Measurements from ENCODE around the gene PRKCH.
A peak's percentile ranks its signal among the peaks of the same experiment; 100 is the strongest.

Gene PRKCH

GRCh38 chr14:61530296-61530695 is 208.9 kb downstream of the PRKCH start:
- H3K36me3 ChIP-seq (ENCODE audit: control insufficient read depth, insufficient read depth, low read length) = no peaks in the 10 kb centered on the region
- H3K9me3 ChIP-seq (ENCODE audit: control insufficient read depth, low read length) = no peaks in the 10 kb centered on the region
- H3K27ac ChIP-seq (ENCODE audit: low read depth, low read length, severe bottlenecking) = no peak overlapping the region
- H3K4me3 ChIP-seq (ENCODE audit: extremely low read depth, insufficient read depth, low read length, poor library complexity, severe bottlenecking) = no peak overlapping the region
- WGBS, 2 experiments (ENCODE audit: insufficient coverage in 2 of 2) = 74 to 82% methylated on average over 5 to 6 of the region's 6 CpGs
- peaks cover 31% of the 10 kb centered on the region for H3K4me1 ChIP-seq (ENCODE audit: control insufficient read depth, insufficient read depth, low read length, poor library complexity, severe bottlenecking)

DNA sequence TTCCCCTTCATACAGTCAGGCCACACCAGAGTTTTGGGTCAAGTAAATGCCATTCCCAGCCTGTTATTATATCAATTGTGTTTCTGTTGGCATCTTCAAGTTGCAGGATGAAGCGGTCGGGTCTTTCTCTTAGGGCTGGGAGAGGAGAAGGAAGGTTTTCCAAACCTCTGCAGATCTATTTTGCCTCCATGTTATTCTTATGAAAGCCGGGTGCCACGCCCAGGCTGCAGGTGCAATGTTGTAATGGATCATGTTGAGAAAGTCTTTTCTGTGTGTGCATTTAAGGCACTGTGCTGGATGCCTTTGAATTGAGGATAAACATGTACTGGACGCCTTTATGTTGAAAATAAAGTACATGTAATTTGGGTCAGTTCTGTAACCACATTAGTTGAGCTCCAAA is 209.5 kb downstream of the PRKCH start:
- 85 to 100% methylated on average over 1 to 2 of the region's 5 CpGs for whole genome bisulfite sequencing, 2 experiments (ENCODE audit: insufficient coverage in 2 of 2)
- no peak overlapping the region for H3K4me3 ChIP-seq (ENCODE audit: extremely low read depth, insufficient read depth, low read length, poor library complexity, severe bottlenecking)
- no peaks in the 10 kb centered on the region for H3K36me3 ChIP-seq (ENCODE audit: control insufficient read depth, insufficient read depth, low read length)
- H3K9me3 ChIP-seq (ENCODE audit: control insufficient read depth, low read length) = no peaks in the 10 kb centered on the region
- peaks cover 27% of the 10 kb centered on the region for H3K4me1 ChIP-seq (ENCODE audit: control insufficient read depth, insufficient read depth, low read length, poor library complexity, severe bottlenecking)
- no peak overlapping the region for H3K27ac ChIP-seq (ENCODE audit: low read depth, low read length, severe bottlenecking)

DNA sequence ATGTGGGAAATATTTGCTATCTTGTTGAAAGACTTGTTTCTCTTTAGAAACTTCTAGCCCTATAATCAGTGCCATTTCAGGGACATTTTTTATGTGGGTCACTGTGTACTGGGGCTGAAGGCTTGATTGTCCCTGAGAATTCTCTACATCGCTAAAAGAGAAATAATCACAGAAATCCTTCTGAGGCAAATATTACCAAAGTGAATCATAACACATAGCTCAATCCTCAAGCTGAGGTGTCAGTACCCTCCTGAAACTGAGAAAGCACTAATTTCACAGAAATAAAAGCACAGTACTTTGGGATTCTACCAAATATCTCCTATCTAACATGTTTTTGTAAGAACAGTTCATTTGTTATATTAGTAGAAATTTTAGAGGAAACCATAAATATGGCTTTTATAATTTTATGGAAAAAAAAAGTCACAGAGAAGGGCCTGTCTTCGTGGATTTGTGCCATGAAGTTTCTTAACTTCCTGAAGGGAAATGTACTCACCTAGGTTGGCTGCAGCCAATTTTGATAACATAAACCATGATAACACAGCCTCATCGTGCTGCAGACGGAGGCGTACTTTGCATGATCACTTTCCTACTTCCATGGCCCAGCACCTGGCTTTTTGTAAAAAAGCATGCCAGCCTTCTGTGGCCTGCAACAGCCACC is 210.2 kb downstream of the PRKCH start:
- Histone ChIP-seq H3K4me1 (ENCODE audit: control insufficient read depth, insufficient read depth, low read length, poor library complexity, severe bottlenecking) (peaks cover 28% of the 10 kb centered on the region), H3K9me3 (ENCODE audit: control insufficient read depth, low read length) (no peaks in the 10 kb centered on the region), H3K27ac (ENCODE audit: low read depth, low read length, severe bottlenecking) (no peak overlapping the region), H3K4me3 (ENCODE audit: extremely low read depth, insufficient read depth, low read length, poor library complexity, severe bottlenecking) (no peak overlapping the region), H3K36me3 (ENCODE audit: control insufficient read depth, insufficient read depth, low read length) (no peaks in the 10 kb centered on the region)
- WGBS, 2 experiments (ENCODE audit: insufficient coverage in 2 of 2) = 69 to 71% methylated on average over 4 to 5 of the region's 5 CpGs

DNA sequence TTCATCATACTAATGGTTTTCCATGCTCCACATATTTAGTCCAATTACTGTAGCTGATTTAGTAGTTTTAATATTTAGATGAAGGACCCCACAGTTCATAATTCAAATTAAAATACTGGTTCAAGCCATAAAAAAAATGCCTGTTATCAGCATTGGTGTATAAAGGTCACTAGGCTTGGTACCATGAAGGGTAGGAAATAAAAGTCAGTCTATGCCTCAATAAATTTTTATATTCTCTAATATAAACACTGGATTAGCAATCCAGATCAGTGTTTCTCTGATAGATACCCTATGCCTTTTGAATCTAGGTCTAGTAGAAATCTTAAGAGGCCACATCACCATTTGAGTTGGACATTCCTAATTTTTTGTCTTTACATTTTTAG is 210.7 kb downstream of the PRKCH start:
- no peak overlapping the region for H3K27ac ChIP-seq (ENCODE audit: low read depth, low read length, severe bottlenecking)
- no peak overlapping the region for H3K4me3 ChIP-seq (ENCODE audit: extremely low read depth, insufficient read depth, low read length, poor library complexity, severe bottlenecking)
- no peaks in the 10 kb centered on the region for H3K9me3 ChIP-seq (ENCODE audit: control insufficient read depth, low read length)
- peaks cover 28% of the 10 kb centered on the region for H3K4me1 ChIP-seq (ENCODE audit: control insufficient read depth, insufficient read depth, low read length, poor library complexity, severe bottlenecking)
- H3K36me3 ChIP-seq (ENCODE audit: control insufficient read depth, insufficient read depth, low read length) = no peaks in the 10 kb centered on the region

GRCh38 chr14:61532763-61533162 is 211.4 kb downstream of the PRKCH start:
- Histone ChIP-seq H3K27ac (ENCODE audit: low read depth, low read length, severe bottlenecking) (no peak overlapping the region), H3K36me3 (ENCODE audit: control insufficient read depth, insufficient read depth, low read length) (no peaks in the 10 kb centered on the region), H3K9me3 (ENCODE audit: control insufficient read depth, low read length) (no peaks in the 10 kb centered on the region), H3K4me1 (ENCODE audit: control insufficient read depth, insufficient read depth, low read length, poor library complexity, severe bottlenecking) (peaks cover 26% of the 10 kb centered on the region), H3K4me3 (ENCODE audit: extremely low read depth, insufficient read depth, low read length, poor library complexity, severe bottlenecking) (no peak overlapping the region)
- 80 to 83% methylated on average over 5 to 6 of the region's 6 CpGs for WGBS, 2 experiments (ENCODE audit: insufficient coverage in 2 of 2)

DNA sequence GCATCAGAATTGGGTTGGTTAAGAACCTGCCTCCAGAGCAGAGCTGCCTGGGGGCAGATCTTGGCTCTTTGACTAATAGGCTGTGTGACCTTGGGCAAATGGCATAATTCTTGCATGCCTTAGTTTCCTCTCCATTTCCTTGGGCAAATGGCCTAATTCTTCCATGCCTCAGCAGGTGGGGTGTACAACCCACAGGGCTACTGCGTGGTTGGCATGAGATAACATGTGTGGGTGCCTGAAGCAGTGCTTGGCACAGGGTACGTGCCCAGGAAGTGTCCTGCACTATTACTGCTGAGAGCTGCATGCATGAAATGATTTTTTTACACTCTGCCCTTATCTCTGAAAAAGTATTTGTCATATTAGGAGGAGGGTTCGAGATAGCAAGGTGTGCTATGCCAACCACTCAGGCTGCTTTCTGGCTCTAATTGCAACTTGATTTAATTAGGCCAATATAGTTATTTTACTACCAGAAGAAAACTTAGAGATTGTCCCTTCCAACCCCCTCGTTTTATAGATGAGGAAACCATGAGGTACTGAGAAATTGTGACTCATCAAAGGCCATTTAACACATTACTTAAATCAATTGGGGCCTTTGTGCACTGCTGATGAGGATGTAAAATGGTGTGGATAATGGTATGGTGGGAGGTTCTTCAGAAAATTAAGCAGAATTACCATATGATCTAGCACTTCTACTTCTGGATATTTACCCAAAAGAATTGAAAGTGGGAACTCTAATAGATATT is 212.3 kb downstream of the PRKCH start:
- Histone ChIP-seq H3K4me1 (ENCODE audit: control insufficient read depth, insufficient read depth, low read length, poor library complexity, severe bottlenecking) (peaks cover 17% of the 10 kb centered on the region), H3K9me3 (ENCODE audit: control insufficient read depth, low read length) (no peaks in the 10 kb centered on the region), H3K27ac (ENCODE audit: low read depth, low read length, severe bottlenecking) (no peak overlapping the region), H3K36me3 (ENCODE audit: control insufficient read depth, insufficient read depth, low read length) (no peaks in the 10 kb centered on the region), H3K4me3 (ENCODE audit: extremely low read depth, insufficient read depth, low read length, poor library complexity, severe bottlenecking) (no peak overlapping the region)
- 86% methylated on average over 2 of the region's 4 CpGs; no CpG with 5 or more reads in 1 of the 2 experiments for WGBS, 2 experiments (ENCODE audit: insufficient coverage in 2 of 2)

DNA sequence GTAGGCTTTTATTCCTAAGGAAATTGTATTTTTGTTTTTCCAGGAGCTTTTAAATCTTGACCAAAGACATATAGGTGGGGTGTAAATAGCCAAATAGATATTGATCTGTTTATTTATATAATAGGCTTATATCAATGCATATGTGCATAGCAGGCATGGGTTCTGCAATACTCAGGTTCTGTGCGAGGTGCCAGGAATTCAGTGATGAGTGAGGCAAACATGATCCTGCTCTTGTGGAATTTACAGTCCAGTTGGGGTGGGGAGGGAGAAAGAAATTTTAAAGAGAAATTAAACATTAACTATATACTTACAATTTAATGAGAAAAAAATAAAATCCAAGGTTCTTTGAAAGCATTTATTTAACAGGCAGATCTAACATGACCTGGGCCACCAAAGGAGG is 213.7 kb downstream of the PRKCH start:
- peaks cover 16% of the 10 kb centered on the region for H3K4me1 ChIP-seq (ENCODE audit: control insufficient read depth, insufficient read depth, low read length, poor library complexity, severe bottlenecking)
- no peaks in the 10 kb centered on the region for H3K36me3 ChIP-seq (ENCODE audit: control insufficient read depth, insufficient read depth, low read length)
- no peak overlapping the region for H3K4me3 ChIP-seq (ENCODE audit: extremely low read depth, insufficient read depth, low read length, poor library complexity, severe bottlenecking)
- WGBS, 2 experiments (ENCODE audit: insufficient coverage in 2 of 2) = no CpG with 5 or more reads among the region's 1 CpG
- H3K27ac ChIP-seq (ENCODE audit: low read depth, low read length, severe bottlenecking) = no peak overlapping the region
- no peaks in the 10 kb centered on the region for H3K9me3 ChIP-seq (ENCODE audit: control insufficient read depth, low read length)

DNA sequence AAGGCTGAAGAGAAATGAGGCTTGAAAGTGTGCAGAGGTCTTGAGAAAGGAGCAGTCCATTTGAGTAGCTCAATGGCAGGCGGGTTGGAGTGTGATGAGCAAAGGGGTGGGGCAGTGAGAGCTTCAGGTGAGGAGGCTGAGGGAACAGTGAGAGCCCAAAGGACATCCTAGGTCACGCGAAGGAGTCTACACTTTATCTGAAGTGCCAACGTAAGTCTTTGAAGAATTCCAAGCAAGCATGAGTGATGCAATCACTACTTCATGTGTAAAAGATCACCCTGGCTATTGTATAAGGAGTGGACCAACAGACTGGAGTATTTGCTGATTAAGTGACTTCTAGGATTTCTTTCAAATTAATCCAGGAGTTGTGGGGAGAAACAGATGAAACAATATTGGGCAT is 214.1 kb downstream of the PRKCH start:
- Histone ChIP-seq H3K27ac (ENCODE audit: low read depth, low read length, severe bottlenecking) (no peak overlapping the region), H3K4me3 (ENCODE audit: extremely low read depth, insufficient read depth, low read length, poor library complexity, severe bottlenecking) (no peak overlapping the region)
- WGBS, 2 experiments (ENCODE audit: insufficient coverage in 2 of 2) = 91 to 94% methylated on average over 4 of the region's 4 CpGs

DNA sequence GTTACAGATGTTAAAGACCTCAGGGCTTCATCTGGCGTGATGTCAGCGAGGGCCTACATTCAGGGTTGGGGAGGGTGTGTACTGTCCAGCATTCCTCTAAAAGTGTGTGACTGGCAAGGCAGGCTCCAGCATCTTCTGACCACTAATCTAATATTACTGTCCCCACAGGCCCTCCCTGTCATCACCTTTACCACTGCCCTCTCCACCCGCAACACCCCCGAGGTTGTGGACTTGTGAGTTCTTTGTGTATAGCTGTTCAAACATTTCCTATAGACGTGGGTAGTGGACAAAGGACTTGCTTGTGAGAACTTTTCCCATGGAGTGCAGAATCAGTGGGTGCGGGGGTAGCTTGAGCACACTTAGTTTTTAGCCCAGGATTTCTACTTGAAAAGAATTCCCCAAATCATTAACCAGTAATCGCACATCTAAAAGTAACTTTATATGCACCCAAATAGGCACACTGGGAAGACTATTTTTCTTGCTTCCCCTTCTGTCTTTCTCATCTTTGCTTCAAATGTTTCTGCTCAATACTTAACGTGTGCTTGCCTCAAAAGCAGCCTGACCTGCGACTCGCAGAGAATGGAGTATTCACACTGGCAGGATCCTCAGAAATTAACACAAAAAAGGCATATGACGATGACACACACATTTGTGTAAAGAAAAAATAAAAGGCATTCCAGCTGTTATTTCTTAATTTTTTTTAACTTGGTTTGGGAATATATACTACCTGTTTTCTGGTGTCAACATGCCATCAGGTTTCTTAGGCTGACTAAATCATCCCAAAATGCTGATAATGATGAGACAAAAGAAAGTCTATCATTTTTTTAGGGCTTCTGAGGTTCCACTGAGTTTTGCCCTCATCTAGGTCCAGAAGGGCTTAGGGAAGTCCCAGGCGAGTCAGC is 215.5 kb downstream of the PRKCH start:
- H3K4me1 ChIP-seq (ENCODE audit: control insufficient read depth, insufficient read depth, low read length, poor library complexity, severe bottlenecking) = peaks cover 16% of the 10 kb centered on the region
- no peak overlapping the region for H3K4me3 ChIP-seq (ENCODE audit: extremely low read depth, insufficient read depth, low read length, poor library complexity, severe bottlenecking)
- no peaks in the 10 kb centered on the region for H3K9me3 ChIP-seq (ENCODE audit: control insufficient read depth, low read length)
- 87 to 88% methylated on average over 4 of the region's 12 CpGs for WGBS, 2 experiments (ENCODE audit: insufficient coverage in 2 of 2)
- H3K36me3 ChIP-seq (ENCODE audit: control insufficient read depth, insufficient read depth, low read length) = no peaks in the 10 kb centered on the region
- peak overlapping the region; percentile 17 for H3K27ac ChIP-seq (ENCODE audit: low read depth, low read length, severe bottlenecking)

More for the DNA sequence above, 214.1 kb downstream of the PRKCH start:
- Histone ChIP-seq H3K36me3 (ENCODE audit: control insufficient read depth, insufficient read depth, low read length) (no peaks in the 10 kb centered on the region), H3K9me3 (ENCODE audit: control insufficient read depth, low read length) (no peaks in the 10 kb centered on the region), H3K4me1 (ENCODE audit: control insufficient read depth, insufficient read depth, low read length, poor library complexity, severe bottlenecking) (peaks cover 16% of the 10 kb centered on the region)

- H3K4me3 ChIP-seq (ENCODE audit: extremely low read depth, insufficient read depth, low read length, poor library complexity, severe bottlenecking) = no peak overlapping the region
- H3K9me3 ChIP-seq (ENCODE audit: control insufficient read depth, low read length) = no peaks in the 10 kb centered on the region
- H3K4me1 ChIP-seq (ENCODE audit: control insufficient read depth, insufficient read depth, low read length, poor library complexity, severe bottlenecking) = peaks cover 16% of the 10 kb centered on the region
- H3K27ac ChIP-seq (ENCODE audit: low read depth, low read length, severe bottlenecking) = peak overlapping the region; percentile 1
- WGBS, 2 experiments (ENCODE audit: insufficient coverage in 2 of 2) = 63 to 64% methylated on average over 6 to 7 of the region's 8 CpGs
- no peaks in the 10 kb centered on the region for H3K36me3 ChIP-seq (ENCODE audit: control insufficient read depth, insufficient read depth, low read length)
Measured at GRCh38 chr14:61537563-61538463, 216.4 kb downstream of the PRKCH start.

All from mesodermal cell (in vitro differentiated cells).